ENCODE results near the gene PTGER2. TPM values are rescaled to one million over a fixed set of nuclear protein-coding genes. Genes with fewer than 3 reads are reported as not detected.

Gene PTGER2
- polyA plus RNA-seq, 3 donors, result 51.5 to 90.4 (median 72.8) TPM

GRCh38 chr14:52266179-52266578 lies 47.9 kb upstream of the PTGER2 start:
- Histone ChIP-seq H3K4me2 (replicated peaks; ENCODE audit: extremely low read depth, low read length, poor library complexity, severe bottlenecking) (no peak overlapping the region), H3K4me1 (ENCODE audit: control insufficient read depth in 1 of 2, insufficient read depth in 2 of 2, low read length in 2 of 2) (peaks cover 25 to 26% of the 10 kb centered on the region in 2 donors)

DNA sequence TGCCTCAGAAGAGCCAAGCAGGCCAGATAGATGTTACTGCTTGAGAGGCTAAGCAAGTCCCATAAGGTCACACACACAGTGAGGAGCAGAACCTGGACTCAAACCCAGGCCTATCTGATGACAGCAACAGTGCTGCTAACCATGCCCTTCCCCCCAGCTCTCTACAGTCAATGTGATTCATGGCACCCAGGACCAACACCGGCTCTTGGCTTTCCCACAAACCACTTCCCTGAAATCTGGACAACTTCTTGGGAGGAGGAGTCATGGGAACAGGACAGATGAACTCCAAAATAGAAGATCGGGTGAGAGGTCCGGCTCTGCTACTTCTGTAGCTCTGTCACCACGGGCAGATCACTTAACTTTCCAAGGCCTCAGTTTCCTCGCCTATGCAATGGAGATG lies 47.3 kb upstream of the PTGER2 start:
- Mint-ChIP-seq H3K36me3 (peaks cover 3 to 7% of the 10 kb centered on the region in 2 donors), H3K27me3 (ENCODE audit: low read depth in 3 of 3) (peaks cover 77 to 86% (median 83%) of the 10 kb centered on the region in 3 donors), H3K27ac (peak overlapping the region in 1 of 7 donors; percentile 51), H3K4me3 (peak overlapping the region in 1 of 2 donors; percentile 90), H3K9me3 (peaks cover 0 to 13% (median 5%) of the 10 kb centered on the region in 7 donors), H3K4me1 (peaks cover 32% of the 10 kb centered on the region)
- Histone ChIP-seq H3K4me2 (replicated peaks; ENCODE audit: extremely low read depth, low read length, poor library complexity, severe bottlenecking) (no peak overlapping the region), H3K36me3 (replicated peaks in 1 of 2; ENCODE audit: control insufficient read depth in 1 of 2, insufficient read depth in 2 of 2, low read length in 2 of 2) (no peaks in the 10 kb centered on the region), H3K27ac (ENCODE audit: low read depth in 1 of 2, low read length in 2 of 2) (no peak overlapping the region), H3K4me3 (replicated peaks in 1 of 3; ENCODE audit: low read depth in 2 of 3, low read length in 3 of 3) (no peak overlapping the region), H3K27me3 (ENCODE audit: control insufficient read depth in 2 of 2, insufficient read depth in 2 of 2, low read length in 2 of 2) (peaks cover 75 to 94% of the 10 kb centered on the region in 2 donors), H3K9me3 (replicated peaks in 1 of 2; ENCODE audit: control insufficient read depth in 1 of 2, insufficient read depth in 1 of 2, low read length in 2 of 2) (peaks cover 0 to 25% of the 10 kb centered on the region in 2 donors), H2AFZ (ENCODE audit: insufficient read depth, low read depth, low read length, poor library complexity, severe bottlenecking) (no peak overlapping the region), H3K9ac (ENCODE audit: insufficient read depth, low read length, poor library complexity, severe bottlenecking) (no peak overlapping the region), H3K79me2 (ENCODE audit: insufficient read depth, low read length) (no peaks in the 10 kb centered on the region), H3K4me1 (ENCODE audit: control insufficient read depth in 1 of 2, insufficient read depth in 2 of 2, low read length in 2 of 2) (peaks cover 25 to 26% of the 10 kb centered on the region in 2 donors), H4K20me1 (ENCODE audit: insufficient read depth, low read length) (no peaks in the 10 kb centered on the region)
- intact Hi-C loops (cut with micrococcal nuclease), result no loop called here
- 65% methylated on average over 4 of the region's 5 CpGs for WGBS (ENCODE audit: insufficient coverage)
- no peak for TF ChIP-seq CTCF (IDR thresholded peaks at IDR 0.05)
- DNase-seq, result no peak

More at GRCh38 chr14:52266179-52266578, 47.9 kb upstream of the PTGER2 start:
- peaks cover 32% of the 10 kb centered on the region for H3K4me1 Mint-ChIP-seq
- Histone ChIP-seq H3K27me3 (ENCODE audit: control insufficient read depth in 2 of 2, insufficient read depth in 2 of 2, low read length in 2 of 2) (peaks cover 71 to 88% of the 10 kb centered on the region in 2 donors), H3K9me3 (replicated peaks in 1 of 2; ENCODE audit: control insufficient read depth in 1 of 2, insufficient read depth in 1 of 2, low read length in 2 of 2) (peaks cover 0 to 25% of the 10 kb centered on the region in 2 donors), H3K79me2 (ENCODE audit: insufficient read depth, low read length) (no peaks in the 10 kb centered on the region), H3K27ac (ENCODE audit: low read depth in 1 of 2, low read length in 2 of 2) (no peak overlapping the region), H3K9ac (ENCODE audit: insufficient read depth, low read length, poor library complexity, severe bottlenecking) (no peak overlapping the region), H3K36me3 (replicated peaks in 1 of 2; ENCODE audit: control insufficient read depth in 1 of 2, insufficient read depth in 2 of 2, low read length in 2 of 2) (no peaks in the 10 kb centered on the region), H2AFZ (ENCODE audit: insufficient read depth, low read depth, low read length, poor library complexity, severe bottlenecking) (no peak overlapping the region), H3K4me3 (replicated peaks in 1 of 3; ENCODE audit: low read depth in 2 of 3, low read length in 3 of 3) (no peak overlapping the region), H4K20me1 (ENCODE audit: insufficient read depth, low read length) (no peaks in the 10 kb centered on the region)
- peaks cover 75 to 80% (median 79%) of the 10 kb centered on the region in 3 donors for H3K27me3 Mint-ChIP-seq (ENCODE audit: low read depth in 3 of 3)
- H3K9me3 Mint-ChIP-seq, result peaks cover 0 to 13% (median 5%) of the 10 kb centered on the region in 7 donors
- no peak for DNase-seq
- intact Hi-C loops (cut with micrococcal nuclease), result no loop called here
- peaks cover 3 to 7% of the 10 kb centered on the region in 2 donors for H3K36me3 Mint-ChIP-seq
- TF ChIP-seq CTCF (IDR thresholded peaks at IDR 0.05), result no peak
- WGBS (ENCODE audit: insufficient coverage), result 29% methylated on average over 1 of the region's 3 CpGs
- peak overlapping the region in 1 of 2 donors; percentile 90 for H3K4me3 Mint-ChIP-seq
- H3K27ac Mint-ChIP-seq, result no peak overlapping the region
